HG03280 (cell line): ENCODE results near the gene DNASE1.

Source experiments
- ATAC-seq: cut with Tn5 transposase; IDR thresholded peaks from one replicate; pipeline ENCODE4 v1.9.1; 2021; ENCODE audit warnings: mild to moderate bottlenecking, moderate library complexity; ENCODE audit not compliant: unreplicated experiment

DNASE1 gene

DNA sequence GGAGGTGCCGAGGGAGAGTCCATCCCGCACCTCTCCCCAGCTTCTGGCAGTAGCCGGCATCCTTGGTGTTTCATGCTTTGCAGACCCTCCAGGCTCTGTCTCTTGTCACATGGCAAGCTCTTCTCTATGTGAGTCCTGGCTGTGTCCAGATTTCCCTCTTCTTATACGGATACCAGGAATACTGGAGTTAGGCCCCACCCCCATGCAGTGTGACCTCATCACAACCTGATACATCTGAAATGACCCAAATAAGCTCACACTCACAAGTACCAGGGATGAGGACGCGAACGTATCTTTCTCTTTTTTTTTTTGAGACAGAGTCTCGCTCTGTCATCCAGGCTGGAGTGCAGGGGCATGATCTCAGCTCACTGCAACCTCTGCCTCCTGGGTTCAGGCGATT, 39.6 kb downstream of the DNASE1 start:
- ATAC-seq, result no peak

DNA sequence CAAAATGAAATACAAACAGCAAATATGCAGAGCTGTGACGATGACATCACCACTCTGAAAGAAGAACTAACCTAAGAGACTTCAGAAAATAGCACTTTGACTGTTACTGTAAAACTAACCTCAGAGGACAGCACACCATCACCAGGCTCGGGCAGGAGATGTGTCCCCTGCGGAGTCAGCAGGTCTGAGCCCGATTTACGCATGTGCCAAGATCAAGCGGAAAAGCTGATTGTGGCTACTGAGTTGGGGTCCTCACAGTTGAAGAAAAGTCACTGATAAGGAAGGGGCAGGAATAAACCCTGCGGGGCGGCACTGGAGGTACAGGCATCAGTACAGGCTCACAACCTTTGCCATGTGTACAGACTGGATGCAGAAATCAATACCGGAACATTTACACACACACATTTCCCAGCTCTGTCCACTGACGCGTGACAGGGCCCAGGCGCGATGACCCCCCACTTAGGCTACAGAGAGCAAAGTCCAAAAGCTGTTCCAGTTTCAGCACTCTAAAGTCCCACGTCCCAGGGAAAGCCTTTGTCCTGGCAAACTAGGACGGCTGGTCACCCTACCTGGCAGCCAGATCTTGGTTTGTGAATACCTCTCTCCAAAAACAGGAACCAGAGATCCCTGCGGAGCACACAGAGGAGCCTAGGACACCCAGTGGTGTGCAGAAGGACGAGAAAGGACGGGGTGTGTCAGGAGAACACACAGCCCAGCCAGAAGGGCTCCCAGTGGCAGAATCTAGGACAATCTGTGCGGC, 41.3 kb downstream of the DNASE1 start:
- ATAC-seq, result no peak

DNA sequence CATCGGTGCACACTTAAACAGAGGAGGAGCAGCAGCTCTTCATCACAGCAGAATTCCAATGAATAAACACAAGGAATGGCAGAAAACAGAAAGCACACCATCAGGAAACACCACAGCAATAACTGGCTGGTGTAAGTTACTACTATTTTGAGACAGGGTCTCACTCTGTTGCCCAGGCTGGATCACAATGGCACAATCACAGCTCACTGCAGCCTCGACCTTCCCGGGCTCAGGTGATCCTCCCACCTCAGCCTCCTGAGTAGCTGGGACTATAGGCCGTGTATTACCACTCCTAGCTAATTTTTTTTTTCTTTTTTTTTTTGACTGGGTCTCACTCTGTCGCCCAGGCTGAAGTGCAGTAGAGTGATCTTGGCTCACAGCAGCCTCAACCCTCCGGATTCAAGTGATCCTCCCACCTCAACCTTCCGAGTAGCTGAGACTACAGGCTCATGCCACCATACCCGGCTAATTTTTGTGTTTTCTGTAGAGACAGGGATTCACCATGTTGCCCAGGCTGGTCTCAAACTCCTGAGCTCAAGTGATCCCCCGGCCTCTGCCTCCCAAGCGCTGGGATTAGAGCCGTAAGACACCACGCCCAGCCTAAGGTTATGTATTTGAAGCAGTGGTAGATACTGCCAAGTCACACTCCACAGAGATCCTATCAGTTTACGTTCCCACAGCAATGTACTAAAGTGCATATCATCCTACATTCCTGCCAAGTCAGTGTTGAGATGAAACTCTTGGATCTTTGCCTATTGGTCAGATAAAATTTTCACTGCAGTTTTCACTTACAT, 42.1 kb downstream of the DNASE1 start:
- no peak for ATAC-seq

DNA sequence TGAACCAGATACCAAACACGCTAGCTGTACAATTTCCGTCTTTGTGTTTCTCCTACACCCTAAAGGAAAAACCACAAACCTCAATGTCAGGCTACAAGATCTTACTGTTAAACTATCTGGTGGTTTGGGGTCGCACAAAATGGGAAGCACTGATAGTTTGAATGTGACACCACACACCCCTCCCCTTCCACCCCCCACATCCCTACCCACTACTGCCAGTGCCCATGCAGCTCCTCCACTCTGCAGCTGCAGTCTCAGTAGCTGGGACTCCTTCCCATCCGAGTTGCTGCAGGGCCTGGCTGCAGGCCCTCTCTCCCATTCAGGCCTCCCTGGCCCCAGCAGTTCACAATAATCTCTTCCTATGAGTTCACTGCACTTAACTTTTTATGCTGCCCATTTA, 44.5 kb downstream of the DNASE1 start:
- no peak for ATAC-seq

DNA sequence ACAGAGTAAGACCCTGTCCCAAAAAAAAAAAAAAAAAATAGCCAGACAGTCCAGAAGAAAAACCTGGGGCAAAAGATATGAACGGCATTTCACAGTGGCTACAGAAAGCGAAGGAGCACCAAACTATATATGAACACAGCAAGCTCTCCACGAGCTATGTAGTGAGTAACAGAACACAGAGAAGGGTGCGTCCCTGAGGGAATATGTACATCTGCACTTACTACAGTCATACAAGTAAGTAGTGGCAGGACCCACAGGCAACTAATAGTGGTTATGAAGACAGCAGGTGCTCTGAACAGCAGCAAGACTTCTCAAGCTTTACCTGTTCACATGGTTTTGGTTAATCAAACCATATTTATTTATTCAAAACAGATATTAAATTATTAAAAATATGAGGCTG, 47.0 kb downstream of the DNASE1 start:
- ATAC-seq, result no peak

DNA sequence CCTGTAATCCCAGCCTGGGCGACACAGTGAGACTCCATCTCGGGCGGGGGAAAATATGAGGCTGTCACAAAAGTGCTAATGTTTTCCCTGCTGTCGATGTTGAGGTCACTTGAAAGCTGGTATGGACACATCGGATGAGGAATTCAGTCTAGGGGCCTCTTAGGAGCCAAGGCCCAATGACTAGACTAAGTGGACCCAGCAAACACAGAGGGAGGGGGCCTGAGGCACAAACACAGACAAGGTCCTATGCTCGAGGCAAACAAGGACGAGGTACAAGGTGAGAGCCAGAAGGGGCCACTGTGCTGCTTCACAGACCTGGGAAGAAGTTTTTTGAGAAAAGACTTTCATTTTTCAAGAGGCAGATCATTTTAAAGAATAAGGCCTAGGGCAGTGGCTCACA, 47.6 kb downstream of the DNASE1 start:
- no peak for ATAC-seq

DNA sequence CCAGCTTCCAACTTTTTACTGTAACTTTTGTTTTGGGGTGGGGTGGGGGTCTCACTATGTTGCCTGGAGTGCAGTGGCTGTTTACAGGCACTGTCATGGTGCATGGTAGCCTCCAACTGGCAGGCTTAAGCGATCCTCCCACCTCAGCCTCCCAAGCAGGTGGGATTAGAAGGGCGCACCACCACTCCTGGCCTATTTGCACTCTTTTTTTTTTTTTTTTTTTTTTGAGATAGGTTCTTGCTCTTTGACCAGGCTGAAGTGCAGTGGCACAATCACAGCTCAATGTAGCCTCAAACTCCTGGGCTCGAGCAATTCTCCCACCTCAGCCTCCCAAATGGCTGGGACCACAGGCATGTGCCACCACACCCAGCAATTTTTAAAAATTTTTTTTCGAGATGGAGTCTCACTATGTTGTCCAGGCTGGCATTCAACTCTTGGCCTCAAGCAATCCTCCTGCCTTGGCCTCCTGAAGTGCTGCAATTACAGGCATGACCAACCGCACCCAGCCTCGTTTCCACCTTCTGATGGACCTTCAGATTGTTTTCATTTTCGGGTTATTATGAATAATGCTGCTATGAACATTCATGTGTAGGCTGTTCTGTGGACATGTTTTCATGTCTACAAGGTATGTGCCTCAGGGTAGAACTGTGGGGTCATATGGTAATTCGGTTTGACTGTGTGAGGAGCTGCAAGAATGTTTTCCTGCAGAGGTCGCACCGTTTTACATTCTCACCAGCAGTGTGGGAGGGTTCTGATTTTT, 51.9 kb downstream of the DNASE1 start:
- no peak for ATAC-seq
